Upper lobe of left lung (tissue), 6 donors: ENCODE measurements around the gene CXCR6. TPM values are rescaled to one million over a fixed set of nuclear protein-coding genes. Genes with fewer than 3 reads are reported as not detected.

Source experiments
- ATAC-seq, 2 donors: fragments of 200-7000 bp; cut with Tn5 transposase; one replicate each; pipeline ENCODE4 v1.9.1; 2022; ENCODE audit warnings: mild to moderate bottlenecking in 2 of 2, moderate library complexity in 2 of 2; ENCODE audit not compliant: low FRiP score in 2 of 2
- DNase-seq, 2 donors: peaks; one replicate each; pipeline ENCODE4 v3.0.0-alpha.2; 2019 to 2020
- H3K27ac ChIP-seq, 4 donors: fragments of 200-600 bp; sonication (generic); one replicate each; pipeline ENCODE4 v1.5.1; 2016 to 2019
- H3K27me3 ChIP-seq, 4 donors: fragments of 200-600 bp; sonication (generic); one replicate each; pipeline ENCODE4 v1.5.1; 2017 to 2019
- H3K36me3 ChIP-seq, 4 donors: fragments of 200-600 bp; sonication (generic); one replicate each; pipeline ENCODE4 v1.5.1; 2016 to 2019
- H3K4me1 ChIP-seq, 4 donors: fragments of 200-600 bp; sonication (generic); one replicate each; pipeline ENCODE4 v1.5.1; 2018 to 2019
- H3K4me3 ChIP-seq, 4 donors: fragments of 200-600 bp; sonication (generic); one replicate each; pipeline ENCODE4 v1.5.1; 2017 to 2019; ENCODE audit warnings: mild to moderate bottlenecking in 2 of 4, moderate library complexity in 1 of 4
- H3K9me3 ChIP-seq, 4 donors: fragments of 200-600 bp; sonication (generic); one replicate each; pipeline ENCODE4 v1.5.1; 2018 to 2019
- EP300 ChIP-seq, 4 donors: sonication (generic); formaldehyde crosslinking; IDR thresholded peaks; one replicate each; pipeline ENCODE4 v1.5.1; 2017; ENCODE audit warnings: antibody characterized with exemption in 4 of 4, control low read depth in 2 of 4
- POLR2A ChIP-seq, 4 donors: fragments of 450-650 bp; IDR thresholded peaks; one replicate each; pipeline ENCODE4 v1.5.1; 2016 to 2017; ENCODE audit warnings: antibody characterized with exemption in 4 of 4, mild to moderate bottlenecking in 2 of 4
- POLR2AphosphoS5 ChIP-seq, 2 donors: sonication (generic); formaldehyde crosslinking; IDR thresholded peaks; one replicate each; pipeline ENCODE4 v1.5.1; 2017; ENCODE audit warnings: antibody characterized with exemption in 2 of 2
- WGBS, 2 donors: methylation state at CpG; one replicate each; pipeline ENCODE4 v1.1.5; 2017 to 2018; 5-methylcytosine and 5-hydroxymethylcytosine counted together
- total RNA-seq, 6 donors: library from RNA; depleted of rRNA in 4 of 6; stranded (reverse); fragments of >200 nt in 4 of 6; gene quantifications; one replicate each; pipeline versions ENCODE4 v1.1.0 to v1.2.1, GENCODE V29; 2016 to 2021
- TF ChIP-seq, protein P1 (sequence below), 6 experiments: fragments of 450-650 bp in 4 of 6; fragments of 200-600 bp in 2 of 6; sonication (generic) in 2 of 6; IDR thresholded peaks; one replicate each; pipeline ENCODE4 v1.5.1; 2016 to 2019; ENCODE audit warnings: antibody characterized with exemption in 6 of 6
- donor health status: DM: no; HTN: no; CAD: no; lungs with moderate emphysema.
- donor health status: DM: no; HTN: yes; CAD: no; lungs with severe emphysema.

CXCR6 gene
- total RNA-seq, 6 donors from 2014 or later: 2.1 to 10.2 (median 3.0) TPM

GRCh38 chr3:45965653-45966052, 22.4 kb downstream of the CXCR6 start:
- TF ChIP-seq EP300 (IDR thresholded peaks at IDR 0.05) (no peak), POLR2A (IDR thresholded peaks at IDR 0.05) (no peak), POLR2AphosphoS5 (IDR thresholded peaks at IDR 0.05) (no peak)
- TF ChIP-seq, protein P1, sequence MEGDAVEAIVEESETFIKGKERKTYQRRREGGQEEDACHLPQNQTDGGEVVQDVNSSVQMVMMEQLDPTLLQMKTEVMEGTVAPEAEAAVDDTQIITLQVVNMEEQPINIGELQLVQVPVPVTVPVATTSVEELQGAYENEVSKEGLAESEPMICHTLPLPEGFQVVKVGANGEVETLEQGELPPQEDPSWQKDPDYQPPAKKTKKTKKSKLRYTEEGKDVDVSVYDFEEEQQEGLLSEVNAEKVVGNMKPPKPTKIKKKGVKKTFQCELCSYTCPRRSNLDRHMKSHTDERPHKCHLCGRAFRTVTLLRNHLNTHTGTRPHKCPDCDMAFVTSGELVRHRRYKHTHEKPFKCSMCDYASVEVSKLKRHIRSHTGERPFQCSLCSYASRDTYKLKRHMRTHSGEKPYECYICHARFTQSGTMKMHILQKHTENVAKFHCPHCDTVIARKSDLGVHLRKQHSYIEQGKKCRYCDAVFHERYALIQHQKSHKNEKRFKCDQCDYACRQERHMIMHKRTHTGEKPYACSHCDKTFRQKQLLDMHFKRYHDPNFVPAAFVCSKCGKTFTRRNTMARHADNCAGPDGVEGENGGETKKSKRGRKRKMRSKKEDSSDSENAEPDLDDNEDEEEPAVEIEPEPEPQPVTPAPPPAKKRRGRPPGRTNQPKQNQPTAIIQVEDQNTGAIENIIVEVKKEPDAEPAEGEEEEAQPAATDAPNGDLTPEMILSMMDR (IDR thresholded peaks at IDR 0.05): no peak
- Histone ChIP-seq H3K9me3 (no peaks in the 10 kb centered on the region), H3K27me3 (no peaks in the 10 kb centered on the region), H3K36me3 (peaks cover 29 to 99% (median 86%) of the 10 kb centered on the region in 4 donors), H3K4me3 (no peak overlapping the region), H3K27ac (peak overlapping the region in 2 of 4 donors; percentile 22 to 54), H3K4me1 (peaks cover 0 to 7% (median 2%) of the 10 kb centered on the region in 4 donors)
- DNase-seq (no peak), ATAC-seq (no peak)
- WGBS, 2 donors: 69 to 88% methylated on average over 3 to 4 of the region's 4 CpGs

GRCh38 chr3:45966371-45966791, 23.1 kb downstream of the CXCR6 start:
- H3K27ac ChIP-seq: peak overlapping the region in 1 of 4 donors; percentile 11
- ATAC-seq (no peak), DNase-seq (peak in 1 of 2 donors; percentile 44)
- H3K4me1 ChIP-seq: peaks cover 0 to 7% (median 2%) of the 10 kb centered on the region in 4 donors
- H3K36me3 ChIP-seq: peaks cover 29 to 98% (median 79%) of the 10 kb centered on the region in 4 donors
- no peaks in the 10 kb centered on the region for H3K27me3 ChIP-seq
- no peak for TF ChIP-seq EP300 (IDR thresholded peaks at IDR 0.05)
- no peak for TF ChIP-seq POLR2A (IDR thresholded peaks at IDR 0.05)
- TF ChIP-seq POLR2AphosphoS5 (IDR thresholded peaks at IDR 0.05): no peak
- TF ChIP-seq, protein P1 (IDR thresholded peaks at IDR 0.05): no peak
- no peak overlapping the region for H3K4me3 ChIP-seq
- WGBS, 2 donors: 88 to 94% methylated on average over 16 to 17 of the region's 17 CpGs
- H3K9me3 ChIP-seq: no peaks in the 10 kb centered on the region

DNA sequence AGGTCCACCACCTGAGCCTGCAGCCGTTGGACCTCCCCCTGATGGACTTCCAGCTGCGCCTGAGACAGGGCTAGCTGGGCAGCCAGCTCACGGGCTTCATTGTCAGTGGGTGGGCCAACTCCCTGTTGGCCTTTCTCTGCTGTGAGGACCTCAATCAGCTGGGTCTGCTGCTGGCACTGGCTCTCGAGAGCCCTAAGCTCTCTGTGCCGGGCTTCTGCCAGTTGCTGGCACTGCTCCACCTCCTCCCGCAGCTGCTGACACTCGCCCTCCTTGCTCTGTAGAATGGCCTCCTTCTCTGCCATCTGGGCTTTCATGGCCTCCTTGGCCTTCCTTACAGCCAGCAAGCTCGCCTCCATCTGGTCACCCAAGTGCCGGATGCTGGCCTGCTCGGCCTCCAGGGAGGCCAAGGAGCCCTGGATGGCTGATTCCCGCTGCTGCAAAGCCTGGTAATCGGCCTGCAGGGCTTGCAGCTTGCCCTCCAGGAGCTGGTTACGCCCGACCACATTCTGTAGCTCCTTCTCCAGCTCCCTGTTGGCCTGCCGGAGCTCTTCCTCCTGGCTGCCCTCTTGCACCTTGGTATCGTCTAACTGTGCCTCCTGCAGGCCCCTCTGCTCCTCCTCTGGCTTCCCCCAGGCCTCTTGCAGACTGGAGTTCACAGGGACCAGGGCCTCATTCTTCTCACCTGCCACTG, 23.8 kb downstream of the CXCR6 start:
- Histone ChIP-seq H3K27me3 (no peaks in the 10 kb centered on the region), H3K36me3 (peaks cover 29 to 96% (median 73%) of the 10 kb centered on the region in 4 donors), H3K4me3 (no peak overlapping the region), H3K27ac (no peak overlapping the region), H3K9me3 (no peaks in the 10 kb centered on the region), H3K4me1 (peaks cover 0 to 11% (median 5%) of the 10 kb centered on the region in 4 donors)
- WGBS, 2 donors: 86 to 87% methylated on average over 7 to 15 of the region's 16 CpGs
- peak in 1 of 2 donors; percentile 49 for DNase-seq
- TF ChIP-seq POLR2A (IDR thresholded peaks at IDR 0.05) (no peak), EP300 (IDR thresholded peaks at IDR 0.05) (no peak), POLR2AphosphoS5 (IDR thresholded peaks at IDR 0.05) (no peak)
- TF ChIP-seq, protein P1 (IDR thresholded peaks at IDR 0.05): no peak
- no peak for ATAC-seq

DNA sequence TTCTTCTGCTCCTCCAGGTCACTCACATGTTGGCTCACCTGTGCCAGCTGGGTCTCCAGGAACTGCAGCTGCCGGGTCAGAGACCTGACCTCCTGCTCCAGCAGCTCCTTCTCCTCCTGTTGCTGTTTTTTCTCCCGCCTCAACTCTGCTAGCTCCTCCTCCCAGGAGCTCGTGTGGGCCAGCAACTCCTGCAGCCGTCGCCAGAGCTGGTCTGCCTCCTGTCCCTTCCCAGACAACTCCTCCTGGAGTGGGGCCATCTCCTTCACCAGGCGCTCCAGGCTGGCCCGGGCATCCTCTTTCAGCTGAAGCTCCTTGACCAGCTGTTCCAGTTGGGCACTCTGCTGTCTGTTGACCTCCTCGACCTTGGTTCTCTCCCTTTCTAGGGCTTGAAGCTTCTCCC, 24.5 kb downstream of the CXCR6 start:
- Histone ChIP-seq H3K4me1 (peaks cover 2 to 17% (median 11%) of the 10 kb centered on the region in 4 donors), H3K27me3 (no peaks in the 10 kb centered on the region), H3K27ac (no peak overlapping the region), H3K36me3 (peaks cover 29 to 94% (median 67%) of the 10 kb centered on the region in 4 donors), H3K9me3 (no peaks in the 10 kb centered on the region), H3K4me3 (no peak overlapping the region)
- TF ChIP-seq POLR2A (IDR thresholded peaks at IDR 0.05): no peak
- 71 to 90% methylated on average over 8 of the region's 8 CpGs for WGBS, 2 donors
- DNase-seq (peak in 1 of 2 donors; percentile 45), ATAC-seq (no peak)

DNA sequence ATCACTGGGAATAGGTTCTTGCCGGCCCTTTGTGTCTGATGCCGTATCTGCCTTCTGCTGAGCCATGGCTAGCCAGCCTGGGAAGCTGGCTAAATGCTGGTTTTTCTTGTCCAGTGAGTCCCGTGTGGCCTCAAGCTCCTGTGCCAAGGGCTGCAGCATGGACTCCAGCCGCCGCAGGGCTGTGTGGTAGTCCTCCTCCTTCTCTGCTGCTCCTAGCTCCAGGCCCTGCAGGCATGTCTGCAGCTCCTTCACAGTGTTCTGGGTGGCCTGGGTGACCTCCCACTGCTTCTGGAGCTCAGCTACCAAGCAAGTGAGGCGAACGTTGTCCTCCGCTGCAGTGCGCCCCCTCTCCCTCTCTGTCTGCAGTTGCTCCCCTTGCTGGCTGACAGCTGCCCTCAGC, 24.9 kb downstream of the CXCR6 start:
- Histone ChIP-seq H3K27me3 (no peaks in the 10 kb centered on the region), H3K4me3 (no peak overlapping the region), H3K9me3 (no peaks in the 10 kb centered on the region), H3K36me3 (peaks cover 29 to 94% (median 63%) of the 10 kb centered on the region in 4 donors), H3K27ac (no peak overlapping the region), H3K4me1 (peaks cover 6 to 21% (median 16%) of the 10 kb centered on the region in 4 donors)
- WGBS, 2 donors: 75 to 95% methylated on average over 8 to 9 of the region's 9 CpGs
- peak in 1 of 2 donors; percentile 62 for DNase-seq
- no peak for ATAC-seq
- TF ChIP-seq POLR2A (IDR thresholded peaks at IDR 0.05) (no peak), EP300 (IDR thresholded peaks at IDR 0.05) (no peak), POLR2AphosphoS5 (IDR thresholded peaks at IDR 0.05) (no peak)
- TF ChIP-seq, protein P1 (IDR thresholded peaks at IDR 0.05): no peak
